NCI-H1436 treated with DMSO at 0.1 percent for 48 hours (cell line): ENCODE data around the gene TSBP1.
"Not testable (repeated sequence)": the region's sequence is repeated elsewhere in the genome, so short reads cannot be mapped to it uniquely, and the experiment has no call there.

Experiments used
- DNase-seq: peaks from one replicate; lab custom pipeline; 2025; lab: John Stamatoyannopoulos, UW

TSBP1 gene

GRCh38 chr6:32288426-32288825, 83.3 kb downstream of the TSBP1 start:
- DNase-seq, result no peak

- DNase-seq, result not testable (repeated sequence)
Observed at GRCh38 chr6:32273801-32274577, 97.7 kb downstream of the TSBP1 start.

GRCh38 chr6:32271429-32271828, 100.3 kb downstream of the TSBP1 start:
- DNase-seq, result no peak

- not testable (repeated sequence) for DNase-seq
Observed at GRCh38 chr6:32268459-32268858, 103.2 kb downstream of the TSBP1 start.

- DNase-seq, result no peak
Observed at GRCh38 chr6:32267035-32267434, 104.7 kb downstream of the TSBP1 start.

GRCh38 chr6:32257262-32257661, 114.4 kb downstream of the TSBP1 start:
- DNase-seq, result not testable (repeated sequence)

GRCh38 chr6:32255199-32256153, 116.2 kb downstream of the TSBP1 start:
- no peak for DNase-seq

GRCh38 chr6:32254761-32255198, 116.9 kb downstream of the TSBP1 start:
- DNase-seq, result no peak

- no peak for DNase-seq
Observed at GRCh38 chr6:32252331-32253009, 119.2 kb downstream of the TSBP1 start.

- DNase-seq, result no peak
Observed at GRCh38 chr6:32249262-32249661, 122.4 kb downstream of the TSBP1 start.

GRCh38 chr6:32247401-32247800, 124.3 kb downstream of the TSBP1 start:
- DNase-seq, result no peak

- no peak for DNase-seq
Observed at GRCh38 chr6:32244946-32245398, 126.7 kb downstream of the TSBP1 start.

GRCh38 chr6:32244270-32244669, 127.4 kb downstream of the TSBP1 start:
- no peak for DNase-seq
